ENCODE results near the gene RAPGEF2. TPM values are rescaled to one million over a fixed set of nuclear protein-coding genes. Genes with fewer than 3 reads are reported as not detected.

Gene RAPGEF2
- total and polyA plus RNA-seq, 9 of the 15 experiments (the other 6 are each of a cell fraction or from before 2014, with no cell fraction given), result 3.1 to 32.6 (median 23.1) TPM

DNA sequence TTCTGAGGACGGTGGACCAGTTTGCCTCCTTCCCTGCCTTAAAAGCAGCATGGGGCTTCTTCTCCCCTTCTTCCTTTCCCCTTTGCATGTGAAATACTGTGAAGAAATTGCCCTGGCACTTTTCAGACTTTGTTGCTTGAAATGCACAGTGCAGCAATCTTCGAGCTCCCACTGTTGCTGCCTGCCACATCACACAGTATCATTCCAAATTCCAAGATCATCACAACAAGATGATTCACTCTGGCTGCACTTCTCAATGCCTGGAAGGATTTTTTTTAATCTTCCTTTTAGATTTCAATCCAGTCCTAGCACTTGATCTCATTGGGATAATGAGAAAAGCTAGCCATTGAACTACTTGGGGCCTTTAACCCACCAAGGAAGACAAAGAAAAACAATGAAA is 255.3 kb downstream of the RAPGEF2 start (continued):
- TF ChIP-seq, protein P1, sequence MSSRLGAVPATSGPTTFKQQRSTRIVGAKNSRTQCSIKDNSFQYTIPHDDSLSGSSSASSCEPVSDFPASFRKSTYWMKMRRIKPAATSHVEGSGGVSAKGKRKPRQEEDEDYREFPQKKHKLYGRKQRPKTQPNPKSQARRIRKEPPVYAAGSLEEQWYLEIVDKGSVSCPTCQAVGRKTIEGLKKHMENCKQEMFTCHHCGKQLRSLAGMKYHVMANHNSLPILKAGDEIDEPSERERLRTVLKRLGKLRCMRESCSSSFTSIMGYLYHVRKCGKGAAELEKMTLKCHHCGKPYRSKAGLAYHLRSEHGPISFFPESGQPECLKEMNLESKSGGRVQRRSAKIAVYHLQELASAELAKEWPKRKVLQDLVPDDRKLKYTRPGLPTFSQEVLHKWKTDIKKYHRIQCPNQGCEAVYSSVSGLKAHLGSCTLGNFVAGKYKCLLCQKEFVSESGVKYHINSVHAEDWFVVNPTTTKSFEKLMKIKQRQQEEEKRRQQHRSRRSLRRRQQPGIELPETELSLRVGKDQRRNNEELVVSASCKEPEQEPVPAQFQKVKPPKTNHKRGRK (tag; IDR thresholded peaks at IDR 0.05), result no peak
- TF ChIP-seq, protein P2, sequence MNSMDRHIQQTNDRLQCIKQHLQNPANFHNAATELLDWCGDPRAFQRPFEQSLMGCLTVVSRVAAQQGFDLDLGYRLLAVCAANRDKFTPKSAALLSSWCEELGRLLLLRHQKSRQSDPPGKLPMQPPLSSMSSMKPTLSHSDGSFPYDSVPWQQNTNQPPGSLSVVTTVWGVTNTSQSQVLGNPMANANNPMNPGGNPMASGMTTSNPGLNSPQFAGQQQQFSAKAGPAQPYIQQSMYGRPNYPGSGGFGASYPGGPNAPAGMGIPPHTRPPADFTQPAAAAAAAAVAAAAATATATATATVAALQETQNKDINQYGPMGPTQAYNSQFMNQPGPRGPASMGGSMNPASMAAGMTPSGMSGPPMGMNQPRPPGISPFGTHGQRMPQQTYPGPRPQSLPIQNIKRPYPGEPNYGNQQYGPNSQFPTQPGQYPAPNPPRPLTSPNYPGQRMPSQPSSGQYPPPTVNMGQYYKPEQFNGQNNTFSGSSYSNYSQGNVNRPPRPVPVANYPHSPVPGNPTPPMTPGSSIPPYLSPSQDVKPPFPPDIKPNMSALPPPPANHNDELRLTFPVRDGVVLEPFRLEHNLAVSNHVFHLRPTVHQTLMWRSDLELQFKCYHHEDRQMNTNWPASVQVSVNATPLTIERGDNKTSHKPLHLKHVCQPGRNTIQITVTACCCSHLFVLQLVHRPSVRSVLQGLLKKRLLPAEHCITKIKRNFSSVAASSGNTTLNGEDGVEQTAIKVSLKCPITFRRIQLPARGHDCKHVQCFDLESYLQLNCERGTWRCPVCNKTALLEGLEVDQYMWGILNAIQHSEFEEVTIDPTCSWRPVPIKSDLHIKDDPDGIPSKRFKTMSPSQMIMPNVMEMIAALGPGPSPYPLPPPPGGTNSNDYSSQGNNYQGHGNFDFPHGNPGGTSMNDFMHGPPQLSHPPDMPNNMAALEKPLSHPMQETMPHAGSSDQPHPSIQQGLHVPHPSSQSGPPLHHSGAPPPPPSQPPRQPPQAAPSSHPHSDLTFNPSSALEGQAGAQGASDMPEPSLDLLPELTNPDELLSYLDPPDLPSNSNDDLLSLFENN (IDR thresholded peaks at IDR 0.05; ENCODE audit: low read depth in 2 of 2, low read length in 2 of 2), result no peak
- TF ChIP-seq PTRF (tag; IDR thresholded peaks at IDR 0.05), result no peak

DNA sequence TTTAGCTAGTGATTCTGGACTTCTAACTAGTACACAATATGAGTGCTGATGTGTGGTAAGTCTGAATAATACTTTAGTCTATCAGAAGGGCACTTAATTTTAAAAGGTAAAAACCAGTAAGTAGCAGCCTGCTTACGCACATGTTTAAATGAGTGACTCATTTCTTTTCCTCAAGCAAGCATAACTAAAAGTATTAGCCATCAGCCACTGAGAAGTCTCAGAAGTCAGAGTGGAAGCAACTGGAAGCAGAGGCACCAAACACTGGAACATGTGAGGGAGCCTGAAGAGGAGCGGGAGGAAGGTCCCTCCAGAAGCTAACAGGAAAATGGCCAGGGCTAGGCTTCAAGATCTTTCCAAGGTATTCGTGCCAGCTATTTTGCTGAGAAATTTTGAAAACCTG is 257.7 kb downstream of the RAPGEF2 start:
- Histone ChIP-seq H3K9me1 (ENCODE audit: control insufficient read depth, insufficient read depth, low read length) (no peaks in the 10 kb centered on the region), H3K36me3 (ENCODE audit: control insufficient read depth, insufficient read depth, low read length) (peaks cover 23% of the 10 kb centered on the region; the same call in 2 of the 3 replicates), H3K4me1 (replicated peaks in 1 of 2; ENCODE audit: control insufficient read depth in 2 of 2, insufficient read depth in 2 of 2, low read length in 2 of 2) (no peaks in the 10 kb centered on the region), H3K27ac (ENCODE audit: extremely low read depth, low read depth, low read length) (no peak overlapping the region), H3K4me2 (ENCODE audit: insufficient read depth, low read length) (no peak overlapping the region), H3K9ac (ENCODE audit: insufficient read depth in 1 of 2, low read depth in 2 of 2, low read length in 2 of 2) (no peak overlapping the region), H3K9me3 (replicated peaks; ENCODE audit: control insufficient read depth, insufficient read depth, low read depth, low read length) (no peaks in the 10 kb centered on the region), H3K27me3 (ENCODE audit: control insufficient read depth in 2 of 2, insufficient read depth in 2 of 2, low read length in 2 of 2) (no peaks in the 10 kb centered on the region), H3K4me3 (no peak overlapping the region), H2AFZ (ENCODE audit: low read depth, low read length) (no peak overlapping the region), H3K79me2 (ENCODE audit: control insufficient read depth, insufficient read depth, low read length) (no peaks in the 10 kb centered on the region), H4K20me1 (replicated peaks; ENCODE audit: control insufficient read depth, insufficient read depth, low read length) (no peaks in the 10 kb centered on the region)
- 86% methylated on average over 3 of the region's 3 CpGs for WGBS (ENCODE audit: insufficient coverage, low coverage, missing lambda C conversion rate)
- FAIRE-seq, result no peak
- ChIA-PET CTCF (ENCODE audit: low intra/inter-chr PET ratio) (no interaction called here), POLR2A (no interaction called here)
- DNase-seq (ENCODE audit: extremely low read depth in 1 of 4, low spot score in 3 of 4), result no peak
- ATAC-seq, result no peak
- no TSS peak for BruUV-seq (replicated peaks)
- intact Hi-C loops (cut with micrococcal nuclease) (no loop called here), in situ Hi-C loops (cut with MboI) (no loop called here)
- TF ChIP-seq ZNF644 (tag; IDR thresholded peaks at IDR 0.05; ENCODE audit: low read depth), result no peak
- TF ChIP-seq, protein P3, sequence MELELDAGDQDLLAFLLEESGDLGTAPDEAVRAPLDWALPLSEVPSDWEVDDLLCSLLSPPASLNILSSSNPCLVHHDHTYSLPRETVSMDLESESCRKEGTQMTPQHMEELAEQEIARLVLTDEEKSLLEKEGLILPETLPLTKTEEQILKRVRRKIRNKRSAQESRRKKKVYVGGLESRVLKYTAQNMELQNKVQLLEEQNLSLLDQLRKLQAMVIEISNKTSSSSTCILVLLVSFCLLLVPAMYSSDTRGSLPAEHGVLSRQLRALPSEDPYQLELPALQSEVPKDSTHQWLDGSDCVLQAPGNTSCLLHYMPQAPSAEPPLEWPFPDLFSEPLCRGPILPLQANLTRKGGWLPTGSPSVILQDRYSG (tag; conservative IDR thresholded peaks at IDR 0.05; ENCODE audit: low read depth), result no peak
- TF ChIP-seq MCM7 (IDR thresholded peaks at IDR 0.05), result no peak
- no peak for TF ChIP-seq ATF6 (CRISPR knock-in tag; IDR thresholded peaks at IDR 0.05)
- TF ChIP-seq SPI1 (IDR thresholded peaks at IDR 0.05; ENCODE audit: borderline replicate concordance, low read depth, low read length), result no peak
- no peak for TF ChIP-seq SMAD3 (CRISPR knock-in tag; conservative IDR thresholded peaks at IDR 0.05)
- TF ChIP-seq MED1 (CRISPR knock-in tag; IDR thresholded peaks at IDR 0.05; ENCODE audit: borderline replicate concordance), result no peak
- no peak for TF ChIP-seq ARNT (IDR thresholded peaks at IDR 0.05)
- TF ChIP-seq HCFC1 (IDR thresholded peaks at IDR 0.05; ENCODE audit: low read depth, low read length), result no peak
